ENCODE data around the gene ZBTB47. TPM values are rescaled to one million over a fixed set of nuclear protein-coding genes. Genes with fewer than 3 reads are reported as not detected.

The ZBTB47 gene
- total and polyA plus RNA-seq, 4 experiments from 2014 or later = 1.4 to 1.8 TPM; not detected in 2

DNA sequence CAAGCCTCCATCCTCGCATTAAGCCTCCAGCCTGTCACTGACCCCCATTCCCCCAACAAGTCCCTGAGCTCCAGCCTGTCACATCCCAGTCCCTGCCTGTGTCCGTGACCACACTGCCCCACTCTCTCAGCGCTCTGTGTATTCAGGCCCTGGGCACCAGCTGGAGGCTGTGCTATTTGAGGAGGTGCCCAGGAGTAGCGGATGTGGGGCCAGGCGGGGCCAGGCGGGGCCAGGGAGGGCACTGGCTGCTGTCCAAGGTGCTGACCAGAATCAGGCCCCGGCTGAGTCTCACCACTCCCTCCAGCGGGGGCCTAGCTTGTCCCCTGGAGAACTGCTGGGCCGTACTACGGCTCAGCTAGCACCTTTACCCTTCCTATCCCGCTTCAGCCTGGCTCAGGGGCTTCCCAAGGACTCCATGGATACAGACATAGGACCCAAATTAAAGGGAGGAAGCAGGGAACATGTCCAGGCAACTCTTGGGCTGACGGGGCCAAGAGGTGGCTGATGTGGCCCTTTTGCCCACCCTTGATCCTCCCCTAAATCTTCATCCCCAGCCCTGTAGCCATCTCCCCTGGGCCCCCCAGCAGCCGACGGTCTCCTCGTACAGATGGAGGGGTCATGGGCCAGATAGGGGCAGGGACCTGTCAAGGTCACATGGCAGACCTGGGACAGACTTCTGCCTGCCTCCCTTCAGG, 48.0 kb downstream of the ZBTB47 start:
- no peak overlapping the region for H3K4me3 ChIP-seq (ENCODE audit: low read length in 2 of 2)
- H3K4me1 ChIP-seq (ENCODE audit: insufficient read depth, low read length) = peaks cover 4% of the 10 kb centered on the region
- H3K27me3 Mint-ChIP-seq = peaks cover 2 to 6% of the 10 kb centered on the region in 2 donors
- peak; percentile 56 to 64 (median 61) for DNase-seq
- H3K4me3 Mint-ChIP-seq = no peak overlapping the region
- H3K27me3 ChIP-seq (ENCODE audit: insufficient read depth, low read length) = no peaks in the 10 kb centered on the region
- peaks cover 5 to 22% (median 8%) of the 10 kb centered on the region in 4 donors for H3K4me1 Mint-ChIP-seq
- peak overlapping the region in 1 of 7 donors; percentile 52 for H3K27ac Mint-ChIP-seq
- intact Hi-C loops (cut with micrococcal nuclease) = no loop called here
- no peaks in the 10 kb centered on the region for H3K36me3 Mint-ChIP-seq
- no peak overlapping the region for H3K27ac ChIP-seq (ENCODE audit: low read depth, low read length)
- no peaks in the 10 kb centered on the region for H3K9me3 ChIP-seq (ENCODE audit: control insufficient read depth in 1 of 2, low read length in 2 of 2)
- no peaks in the 10 kb centered on the region for H3K9me3 Mint-ChIP-seq
- ChIA-PET POLR2A (ENCODE audit: partially characterized antibody) (no interaction called here), CTCF (ENCODE audit: partially characterized antibody) (no interaction called here)
- H3K36me3 ChIP-seq (ENCODE audit: insufficient read depth, low read length) = no peaks in the 10 kb centered on the region

DNA sequence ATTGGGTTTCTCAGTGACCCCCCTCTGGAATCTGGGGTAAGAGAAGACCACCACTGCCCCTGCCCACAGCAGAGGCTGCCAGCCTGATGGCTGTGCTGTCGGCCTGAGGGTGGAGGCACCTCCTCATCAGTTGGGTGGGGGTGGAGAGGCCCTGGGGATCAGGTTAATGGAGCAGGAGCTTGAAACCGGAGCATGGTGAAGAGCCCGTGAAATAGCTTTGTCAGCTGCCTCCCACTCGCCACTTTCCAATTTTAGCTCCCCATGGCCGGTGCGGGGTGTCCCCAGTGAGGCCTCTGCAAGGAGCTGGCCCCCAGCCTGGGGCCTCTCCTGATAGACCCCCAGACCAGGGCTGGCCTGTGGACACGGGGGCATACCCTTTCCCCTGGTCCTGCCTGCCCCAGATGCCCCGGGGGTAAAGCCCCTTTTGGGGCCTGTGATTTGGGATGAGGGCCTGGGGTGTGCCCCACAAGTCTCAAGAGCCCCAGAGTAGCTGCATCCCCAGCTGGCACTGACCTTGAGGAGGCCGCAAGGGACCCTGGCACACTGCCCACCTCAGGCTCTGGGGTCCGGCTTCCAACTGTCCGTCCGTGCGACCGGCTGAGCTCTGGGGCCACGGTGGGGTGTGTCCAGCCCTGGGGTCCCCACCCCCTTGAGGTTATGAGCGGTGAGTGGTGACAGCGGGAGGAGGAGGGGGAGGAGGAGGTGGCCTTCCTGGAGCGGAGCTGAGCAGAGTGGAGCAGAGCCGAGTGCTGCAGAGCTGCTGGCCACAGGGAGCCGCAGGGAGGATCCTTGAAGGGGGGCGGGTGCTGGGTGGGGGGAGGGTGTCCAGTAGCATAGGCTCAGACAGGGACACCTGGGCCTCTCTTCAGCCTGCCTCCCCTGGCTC, 48.8 kb downstream of the ZBTB47 start, which contains the start of gene HHATL:
TSS of gene HHATL (minus strand) at position 733 of the 886 bp plus-strand sequence. CDS start 1,972 bp downstream, outside the sequence.
- Histone ChIP-seq H3K36me3 (ENCODE audit: insufficient read depth, low read length) (no peaks in the 10 kb centered on the region), H3K9me3 (ENCODE audit: control insufficient read depth in 1 of 2, low read length in 2 of 2) (no peaks in the 10 kb centered on the region), H3K27me3 (ENCODE audit: insufficient read depth, low read length) (no peaks in the 10 kb centered on the region), H3K4me3 (ENCODE audit: low read length in 2 of 2) (no peak within 1 kb of the TSS), H3K4me1 (ENCODE audit: insufficient read depth, low read length) (peaks cover 4% of the 10 kb centered on the region), H3K27ac (ENCODE audit: low read depth, low read length) (no peak within 1 kb of the TSS)
- Mint-ChIP-seq H3K27me3 (peaks cover 3 to 5% of the 10 kb centered on the region in 2 donors), H3K9me3 (no peaks in the 10 kb centered on the region), H3K36me3 (no peaks in the 10 kb centered on the region), H3K4me3 (no peak within 1 kb of the TSS), H3K4me1 (peaks cover 5 to 22% (median 8%) of the 10 kb centered on the region in 4 donors), H3K27ac (no peak within 1 kb of the TSS)
- intact Hi-C loops (cut with micrococcal nuclease) = no loop called here
- no peak for DNase-seq
- POLR2A ChIA-PET (ENCODE audit: partially characterized antibody) = no interaction called here
- CTCF ChIA-PET (ENCODE audit: partially characterized antibody) = no interaction called here

DNA sequence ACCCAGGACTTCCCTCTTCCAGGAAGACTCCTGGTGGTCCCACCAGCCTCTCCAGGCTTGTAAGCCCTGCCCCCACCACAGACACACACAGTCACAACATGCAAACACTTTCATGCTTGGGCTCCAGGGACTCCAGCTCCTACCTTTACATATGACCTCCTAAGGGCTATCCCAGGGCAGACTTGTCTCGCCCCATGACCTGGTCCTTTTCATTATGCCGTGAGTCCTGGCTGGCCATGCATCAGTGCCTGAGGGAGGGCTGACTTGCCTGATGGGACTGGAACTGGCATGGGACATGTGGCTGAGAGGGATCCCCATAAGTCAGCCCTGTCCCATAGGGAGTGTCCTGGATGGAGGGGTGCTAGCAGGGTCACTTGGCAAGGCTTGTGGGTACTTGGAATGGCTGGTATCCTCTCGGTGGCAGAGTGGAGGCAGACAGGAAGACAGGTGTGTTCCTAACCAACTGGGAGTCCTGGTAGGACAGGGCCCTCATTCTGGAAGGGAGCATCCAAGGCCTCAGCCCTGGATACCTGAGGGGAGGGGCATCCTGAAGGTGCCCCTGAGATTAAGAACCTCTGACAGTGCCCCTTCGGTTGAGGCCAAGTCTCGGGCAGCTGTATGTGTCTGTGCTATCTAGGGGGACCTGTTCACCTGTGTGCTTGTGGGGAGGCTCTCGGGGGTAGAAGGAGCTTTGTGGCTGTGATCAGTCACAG, 49.6 kb downstream of the ZBTB47 start:
- no peak overlapping the region for H3K27ac ChIP-seq (ENCODE audit: low read depth, low read length)
- intact Hi-C loops (cut with micrococcal nuclease) = no loop called here
- Mint-ChIP-seq H3K27ac (no peak overlapping the region), H3K9me3 (no peaks in the 10 kb centered on the region), H3K36me3 (no peaks in the 10 kb centered on the region), H3K4me3 (no peak overlapping the region), H3K4me1 (peaks cover 5 to 22% (median 8%) of the 10 kb centered on the region in 4 donors), H3K27me3 (peaks cover 3 to 5% of the 10 kb centered on the region in 2 donors)
- CTCF ChIA-PET (ENCODE audit: partially characterized antibody) = no interaction called here
- H3K4me1 ChIP-seq (ENCODE audit: insufficient read depth, low read length) = peaks cover 4% of the 10 kb centered on the region
- POLR2A ChIA-PET (ENCODE audit: partially characterized antibody) = no interaction called here
- no peaks in the 10 kb centered on the region for H3K9me3 ChIP-seq (ENCODE audit: control insufficient read depth in 1 of 2, low read length in 2 of 2)
- H3K27me3 ChIP-seq (ENCODE audit: insufficient read depth, low read length) = no peaks in the 10 kb centered on the region
- H3K36me3 ChIP-seq (ENCODE audit: insufficient read depth, low read length) = no peaks in the 10 kb centered on the region
- H3K4me3 ChIP-seq (ENCODE audit: low read length in 2 of 2) = no peak overlapping the region
- no peak for DNase-seq

DNA sequence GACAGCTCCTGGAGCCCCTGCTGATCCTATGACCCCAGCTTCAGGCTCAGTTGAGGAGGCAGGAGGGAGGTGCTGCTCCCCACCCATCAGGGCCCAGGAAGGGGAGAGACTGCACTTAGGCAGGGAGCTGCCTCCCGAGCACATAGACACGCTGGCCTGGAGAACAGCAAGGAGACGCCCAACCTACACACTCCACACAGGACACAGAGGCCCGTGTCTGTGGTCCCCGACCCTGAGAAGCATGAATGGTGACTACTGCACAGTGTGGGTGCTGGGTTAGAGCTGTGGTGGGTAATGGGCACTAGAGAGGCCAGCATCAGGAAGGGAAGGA, 50.2 kb downstream of the ZBTB47 start:
- Histone ChIP-seq H3K9me3 (ENCODE audit: control insufficient read depth in 1 of 2, low read length in 2 of 2) (no peaks in the 10 kb centered on the region), H3K4me1 (ENCODE audit: insufficient read depth, low read length) (peaks cover 3% of the 10 kb centered on the region), H3K36me3 (ENCODE audit: insufficient read depth, low read length) (no peaks in the 10 kb centered on the region), H3K4me3 (ENCODE audit: low read length in 2 of 2) (no peak overlapping the region), H3K27me3 (ENCODE audit: insufficient read depth, low read length) (no peaks in the 10 kb centered on the region), H3K27ac (ENCODE audit: low read depth, low read length) (no peak overlapping the region)
- Mint-ChIP-seq H3K4me1 (peaks cover 3 to 16% (median 6%) of the 10 kb centered on the region in 4 donors), H3K4me3 (no peak overlapping the region), H3K27me3 (peaks cover 3 to 5% of the 10 kb centered on the region in 2 donors), H3K27ac (no peak overlapping the region), H3K9me3 (no peaks in the 10 kb centered on the region), H3K36me3 (no peaks in the 10 kb centered on the region)
- no peak for DNase-seq
- POLR2A ChIA-PET (ENCODE audit: partially characterized antibody) = no interaction called here
- CTCF ChIA-PET (ENCODE audit: partially characterized antibody) = no interaction called here
- intact Hi-C loops (cut with micrococcal nuclease) = no loop called here

DNA sequence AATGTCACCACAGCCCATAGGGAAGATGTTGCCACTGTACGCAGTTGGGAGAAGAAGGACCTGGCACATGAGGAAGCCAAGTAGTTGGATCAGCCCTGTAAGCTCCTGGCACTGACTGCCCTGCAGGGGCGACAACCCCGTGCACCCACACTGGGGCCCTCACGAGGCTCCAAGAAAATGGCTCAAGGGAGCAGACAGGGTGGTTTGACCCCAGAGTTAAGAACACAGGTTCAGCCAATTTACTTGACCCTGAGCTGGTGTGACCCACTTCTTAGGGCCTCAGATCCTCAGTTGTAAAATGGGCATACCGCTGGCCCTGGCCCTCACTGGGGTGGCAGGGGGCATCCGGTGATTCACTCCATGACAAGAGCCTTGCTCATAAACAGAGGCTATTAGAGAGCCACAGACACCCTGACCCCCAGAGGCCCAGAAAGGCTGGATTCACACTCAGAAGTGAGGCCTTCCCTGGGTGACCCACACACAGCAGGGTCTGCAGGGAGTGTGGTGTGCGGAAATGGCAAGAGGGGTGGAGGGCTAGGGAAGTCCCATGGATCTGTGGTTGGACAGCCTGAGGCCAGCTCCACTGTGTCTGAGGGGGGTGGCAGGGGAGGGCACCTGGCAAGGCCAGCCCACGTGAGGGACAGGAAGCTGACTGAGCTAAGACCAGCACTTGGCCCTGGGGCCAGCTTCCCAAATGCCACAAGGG, 50.8 kb downstream of the ZBTB47 start:
- H3K4me1 ChIP-seq (ENCODE audit: insufficient read depth, low read length) = no peaks in the 10 kb centered on the region
- H3K36me3 Mint-ChIP-seq = no peaks in the 10 kb centered on the region
- intact Hi-C loops (cut with micrococcal nuclease) = no loop called here
- DNase-seq = no peak
- H3K9me3 ChIP-seq (ENCODE audit: control insufficient read depth in 1 of 2, low read length in 2 of 2) = no peaks in the 10 kb centered on the region
- CTCF ChIA-PET (ENCODE audit: partially characterized antibody) = no interaction called here
- H3K27ac Mint-ChIP-seq = no peak overlapping the region
- H3K9me3 Mint-ChIP-seq = no peaks in the 10 kb centered on the region
- H3K36me3 ChIP-seq (ENCODE audit: insufficient read depth, low read length) = no peaks in the 10 kb centered on the region
- H3K27me3 ChIP-seq (ENCODE audit: insufficient read depth, low read length) = no peaks in the 10 kb centered on the region
- no peak overlapping the region for H3K4me3 Mint-ChIP-seq
- no peak overlapping the region for H3K4me3 ChIP-seq (ENCODE audit: low read length in 2 of 2)
- POLR2A ChIA-PET (ENCODE audit: partially characterized antibody) = no interaction called here
- H3K27me3 Mint-ChIP-seq = peaks cover 3 to 5% of the 10 kb centered on the region in 2 donors
- no peak overlapping the region for H3K27ac ChIP-seq (ENCODE audit: low read depth, low read length)
- peaks cover 0 to 12% (median 3%) of the 10 kb centered on the region in 4 donors for H3K4me1 Mint-ChIP-seq

DNA sequence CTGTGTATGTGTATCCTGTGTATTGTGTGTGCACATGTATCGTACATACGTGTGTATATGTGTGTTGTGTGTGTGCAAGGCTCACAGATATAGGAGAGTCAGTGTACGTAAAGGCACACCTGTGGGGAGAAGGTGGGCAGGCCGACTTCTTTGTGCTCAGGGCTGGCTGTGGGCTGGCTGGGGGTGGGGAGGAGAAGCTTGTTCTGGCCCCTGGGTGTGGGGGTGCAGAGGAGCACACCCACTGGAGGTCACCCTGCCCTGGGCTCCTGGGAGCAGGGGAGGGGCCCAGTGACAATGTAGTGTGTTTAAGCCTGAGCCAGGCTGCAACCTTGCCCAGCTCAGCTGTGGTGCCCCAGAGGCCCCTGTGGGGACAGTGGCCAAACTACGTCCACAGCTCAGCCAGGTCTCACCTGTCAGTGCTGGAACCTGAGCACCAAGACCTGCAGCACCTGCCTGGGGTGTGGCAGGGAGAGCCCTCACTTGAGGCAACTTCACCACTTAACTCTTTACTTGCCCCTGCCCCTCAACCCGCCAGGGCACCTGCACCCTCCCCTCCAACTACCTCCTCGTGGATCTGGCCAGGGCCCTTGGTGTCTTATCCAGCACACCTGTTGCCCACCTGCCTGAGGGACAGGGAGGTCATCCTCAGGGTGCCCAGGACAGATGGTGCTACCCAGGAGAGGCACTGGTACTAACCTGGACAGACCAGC, 51.7 kb downstream of the ZBTB47 start:
- Histone ChIP-seq H3K36me3 (ENCODE audit: insufficient read depth, low read length) (no peaks in the 10 kb centered on the region), H3K4me3 (ENCODE audit: low read length in 2 of 2) (no peak overlapping the region), H3K9me3 (ENCODE audit: control insufficient read depth in 1 of 2, low read length in 2 of 2) (no peaks in the 10 kb centered on the region), H3K27me3 (ENCODE audit: insufficient read depth, low read length) (no peaks in the 10 kb centered on the region), H3K4me1 (ENCODE audit: insufficient read depth, low read length) (no peaks in the 10 kb centered on the region), H3K27ac (ENCODE audit: low read depth, low read length) (no peak overlapping the region)
- Mint-ChIP-seq H3K27me3 (peaks cover 3 to 5% of the 10 kb centered on the region in 2 donors), H3K4me3 (no peak overlapping the region), H3K9me3 (no peaks in the 10 kb centered on the region), H3K27ac (no peak overlapping the region), H3K4me1 (peaks cover 0 to 8% (median under 1%) of the 10 kb centered on the region in 4 donors), H3K36me3 (no peaks in the 10 kb centered on the region)
- ChIA-PET POLR2A (ENCODE audit: partially characterized antibody) (no interaction called here), CTCF (ENCODE audit: partially characterized antibody) (no interaction called here)
- DNase-seq = no peak
- intact Hi-C loops (cut with micrococcal nuclease) = no loop called here
